Adipose tissue (tissue), 3 donors: ENCODE measurements around the gene RIMBP2. TPM values are rescaled to one million over a fixed set of nuclear protein-coding genes. Genes with fewer than 3 reads are reported as not detected.

ENCODE experiments used
- H3K27ac ChIP-seq: one replicate; pipeline ENCODE4 v1.5.1; 2013; ENCODE audit warnings: low read depth, low read length
- WGBS, 3 donors: extraction: QIAGEN DNeasy Blood & Tissue Kit; methylation state at CpG; one replicate each; pipeline ENCODE4 v1.1.7; 2013; 5-methylcytosine and 5-hydroxymethylcytosine counted together
- polyA plus RNA-seq, 3 donors: library from polyadenylated mRNA; stranded (reverse); fragments of 200-250 nt; gene quantifications; one replicate each; pipeline ENCODE4 v1.2.3, GENCODE V29; 2013
- donor health status: healthy with polysubstance abuse.
- donor health status: Bipolar disorder and iron deficiency.
- donor health status: healthy.

RIMBP2 gene
- polyA plus RNA-seq, 3 donors, result 0.49 to 1.7 (median 1.1) TPM

- H3K27ac ChIP-seq, result no peak overlapping the region
- WGBS, 3 donors, result 72 to 91% (median 90%) methylated on average over 20 of the region's 20 CpGs
These were observed 47.6 kb downstream of the RIMBP2 start for GRCh38 chr12:130668286-130669204.

GRCh38 chr12:130667421-130667960, 48.6 kb downstream of the RIMBP2 start:
- WGBS, 3 donors, result 84 to 89% (median 86%) methylated on average over 7 of the region's 7 CpGs

GRCh38 chr12:130666645-130667044, 49.5 kb downstream of the RIMBP2 start:
- WGBS, 3 donors, result 70 to 80% (median 71%) methylated on average over 1 of the region's 1 CpG
- no peak overlapping the region for H3K27ac ChIP-seq

More at GRCh38 chr12:130667421-130667960, 48.6 kb downstream of the RIMBP2 start:
- H3K27ac ChIP-seq, result no peak overlapping the region

GRCh38 chr12:130665753-130666152, 50.3 kb downstream of the RIMBP2 start:
- WGBS, 3 donors, result 10 to 55% (median 18%) methylated on average over 3 of the region's 3 CpGs
- H3K27ac ChIP-seq, result no peak overlapping the region

- H3K27ac ChIP-seq, result no peak overlapping the region
- 86 to 93% (median 87%) methylated on average over 8 of the region's 8 CpGs for WGBS, 3 donors
These were observed 51.3 kb downstream of the RIMBP2 start for GRCh38 chr12:130664772-130665171.

- WGBS, 3 donors, result 86 to 94% (median 86%) methylated on average over 20 of the region's 20 CpGs
- H3K27ac ChIP-seq, result no peak overlapping the region
These were observed 51.8 kb downstream of the RIMBP2 start for GRCh38 chr12:130664252-130664651.

- no peak overlapping the region for H3K27ac ChIP-seq
- 63 to 76% (median 66%) methylated on average over 6 of the region's 6 CpGs for WGBS, 3 donors
These were observed 52.6 kb downstream of the RIMBP2 start for GRCh38 chr12:130663514-130663913.

- WGBS, 3 donors, result 70 to 83% (median 76%) methylated on average over 14 of the region's 14 CpGs
- no peak overlapping the region for H3K27ac ChIP-seq
These were observed 54.4 kb downstream of the RIMBP2 start for GRCh38 chr12:130661486-130662255.

GRCh38 chr12:130661059-130661458, 55.0 kb downstream of the RIMBP2 start:
- 94 to 98% (median 97%) methylated on average over 4 of the region's 4 CpGs for WGBS, 3 donors
- no peak overlapping the region for H3K27ac ChIP-seq

GRCh38 chr12:130658145-130658911, 57.8 kb downstream of the RIMBP2 start:
- WGBS, 3 donors, result 58 to 77% (median 67%) methylated on average over 26 of the region's 26 CpGs
- no peak overlapping the region for H3K27ac ChIP-seq

GRCh38 chr12:130656411-130656810, 59.7 kb downstream of the RIMBP2 start:
- WGBS, 3 donors, result 58 to 83% (median 71%) methylated on average over 8 of the region's 8 CpGs
- H3K27ac ChIP-seq, result no peak overlapping the region

- WGBS, 3 donors, result 84 to 88% (median 85%) methylated on average over 9 of the region's 9 CpGs
- H3K27ac ChIP-seq, result no peak overlapping the region
These were observed 60.2 kb downstream of the RIMBP2 start for GRCh38 chr12:130655881-130656280.

- H3K27ac ChIP-seq, result no peak overlapping the region
- 71 to 74% (median 72%) methylated on average over 4 of the region's 4 CpGs for WGBS, 3 donors
These were observed 61.1 kb downstream of the RIMBP2 start for GRCh38 chr12:130655010-130655409.

GRCh38 chr12:130651188-130651959, 64.7 kb downstream of the RIMBP2 start:
- WGBS, 3 donors, result 79 to 89% (median 87%) methylated on average over 16 of the region's 16 CpGs
- no peak overlapping the region for H3K27ac ChIP-seq

GRCh38 chr12:130650131-130650530, 66.0 kb downstream of the RIMBP2 start:
- no peak overlapping the region for H3K27ac ChIP-seq

GRCh38 chr12:130649101-130650045, 66.7 kb downstream of the RIMBP2 start:
- no peak overlapping the region for H3K27ac ChIP-seq
- 90 to 95% (median 93%) methylated on average over 35 to 37 of the region's 37 CpGs for WGBS, 3 donors

More at GRCh38 chr12:130650131-130650530, 66.0 kb downstream of the RIMBP2 start:
- WGBS, 3 donors, result 60 to 71% (median 65%) methylated on average over 9 of the region's 9 CpGs
